MM.1S (cell line): ENCODE data around the gene CDX2.

Experiments used
- DNase-seq: peaks from one replicate; pipeline ENCODE4 v3.0.0-alpha.2; 2015
- H2AFZ ChIP-seq: fragments of 300-600 bp; sonication (generic); 2 replicates; pipeline ENCODE4 v1.6.0; 2016; ENCODE audit warnings: antibody characterized with exemption, low read length
- H3F3A ChIP-seq: fragments of 300-600 bp; sonication (generic); 2 replicates; pipeline ENCODE4 v1.6.1; 2016; ENCODE audit warnings: mild to moderate bottlenecking, antibody characterized with exemption, low read length, moderate library complexity, mixed read lengths; ENCODE audit not compliant: insufficient read depth
- H3K27ac ChIP-seq: fragments of 300-600 bp; sonication (generic); 2 replicates; pipeline ENCODE4 v1.5.1; 2016; ENCODE audit warnings: mild to moderate bottlenecking, low read length
- H3K27me3 ChIP-seq: fragments of 300-600 bp; sonication (generic); replicated peaks from 2 replicates; pipeline ENCODE4 v1.6.0; 2016; ENCODE audit warnings: low read length; ENCODE audit not compliant: insufficient read depth
- H3K36me3 ChIP-seq: fragments of 300-600 bp; sonication (generic); replicated peaks from 2 replicates; pipeline ENCODE4 v1.6.1; 2016; ENCODE audit warnings: mild to moderate bottlenecking, low read length, mixed read lengths; ENCODE audit not compliant: insufficient read depth
- H3K4me1 ChIP-seq: fragments of 300-600 bp; sonication (generic); 2 replicates; pipeline ENCODE4 v1.6.1; 2016; ENCODE audit warnings: low read length, mixed read lengths
- H3K4me2 ChIP-seq: fragments of 300-600 bp; sonication (generic); 2 replicates; pipeline ENCODE4 v1.6.0; 2016; ENCODE audit warnings: low read depth, low read length
- H3K4me3 ChIP-seq: fragments of 300-600 bp; sonication (generic); 2 replicates; pipeline ENCODE4 v1.5.1; 2016; ENCODE audit warnings: low read length, mixed read lengths
- H3K79me2 ChIP-seq: fragments of 300-600 bp; sonication (generic); 2 replicates; pipeline ENCODE4 v1.6.1; 2016; ENCODE audit warnings: mixed run types, low read length, mixed read lengths
- H3K9ac ChIP-seq: fragments of 300-600 bp; sonication (generic); 2 replicates; pipeline ENCODE4 v1.6.1; 2016; ENCODE audit warnings: low read length, mixed read lengths
- H3K9me2 ChIP-seq: fragments of 300-600 bp; sonication (generic); replicated peaks from 2 replicates; pipeline ENCODE4 v1.6.1; 2016; ENCODE audit warnings: mild to moderate bottlenecking, low read length, mixed read lengths; ENCODE audit not compliant: insufficient read depth
- H3K9me3 ChIP-seq: fragments of 300-600 bp; sonication (generic); replicated peaks from 2 replicates; pipeline ENCODE4 v1.6.1; 2016; ENCODE audit warnings: mild to moderate bottlenecking, low read length, mixed read lengths; ENCODE audit not compliant: insufficient read depth
- H4K20me1 ChIP-seq: fragments of 300-600 bp; sonication (generic); 2 replicates; pipeline ENCODE4 v1.6.1; 2016; ENCODE audit warnings: mild to moderate bottlenecking, low read length, moderate library complexity, mixed read lengths; ENCODE audit not compliant: insufficient read depth
- CTCF ChIP-seq: fragments of 300-600 bp; sonication (generic); IDR thresholded peaks from 2 replicates; pipeline ENCODE4 v1.5.1; 2016; ENCODE audit warnings: antibody characterized with exemption, low read length, mixed read lengths
- EZH2 ChIP-seq: fragments of 300-600 bp; sonication (generic); optimal IDR thresholded peaks from 2 replicates; pipeline ENCODE3; 2017; ENCODE audit warnings: low read depth, mild to moderate bottlenecking, antibody characterized with exemption, low read length, mixed read lengths
- EZH2phosphoT487 ChIP-seq: fragments of 300-600 bp; sonication (generic); IDR thresholded peaks from 2 replicates; pipeline ENCODE4 v1.6.1; 2018; ENCODE audit warnings: antibody characterized with exemption, low read length

Gene CDX2

GRCh38 chr13:27918041-27918917, 50.8 kb downstream of the CDX2 start:
- Histone ChIP-seq H3K4me3 (no peak overlapping the region), H2AFZ (no peak overlapping the region), H3K27ac (no peak overlapping the region), H3F3A (no peaks in the 10 kb centered on the region), H3K9ac (no peak overlapping the region), H3K4me2 (no peak overlapping the region), H4K20me1 (no peaks in the 10 kb centered on the region), H3K4me1 (no peaks in the 10 kb centered on the region), H3K9me2 (no peaks in the 10 kb centered on the region), H3K27me3 (peaks cover 25% of the 10 kb centered on the region), H3K9me3 (no peaks in the 10 kb centered on the region), H3K36me3 (no peaks in the 10 kb centered on the region), H3K79me2 (no peaks in the 10 kb centered on the region)
- no peak for TF ChIP-seq EZH2phosphoT487
- no peak for TF ChIP-seq EZH2
- no peak for TF ChIP-seq CTCF
- DNase-seq: no peak

DNA sequence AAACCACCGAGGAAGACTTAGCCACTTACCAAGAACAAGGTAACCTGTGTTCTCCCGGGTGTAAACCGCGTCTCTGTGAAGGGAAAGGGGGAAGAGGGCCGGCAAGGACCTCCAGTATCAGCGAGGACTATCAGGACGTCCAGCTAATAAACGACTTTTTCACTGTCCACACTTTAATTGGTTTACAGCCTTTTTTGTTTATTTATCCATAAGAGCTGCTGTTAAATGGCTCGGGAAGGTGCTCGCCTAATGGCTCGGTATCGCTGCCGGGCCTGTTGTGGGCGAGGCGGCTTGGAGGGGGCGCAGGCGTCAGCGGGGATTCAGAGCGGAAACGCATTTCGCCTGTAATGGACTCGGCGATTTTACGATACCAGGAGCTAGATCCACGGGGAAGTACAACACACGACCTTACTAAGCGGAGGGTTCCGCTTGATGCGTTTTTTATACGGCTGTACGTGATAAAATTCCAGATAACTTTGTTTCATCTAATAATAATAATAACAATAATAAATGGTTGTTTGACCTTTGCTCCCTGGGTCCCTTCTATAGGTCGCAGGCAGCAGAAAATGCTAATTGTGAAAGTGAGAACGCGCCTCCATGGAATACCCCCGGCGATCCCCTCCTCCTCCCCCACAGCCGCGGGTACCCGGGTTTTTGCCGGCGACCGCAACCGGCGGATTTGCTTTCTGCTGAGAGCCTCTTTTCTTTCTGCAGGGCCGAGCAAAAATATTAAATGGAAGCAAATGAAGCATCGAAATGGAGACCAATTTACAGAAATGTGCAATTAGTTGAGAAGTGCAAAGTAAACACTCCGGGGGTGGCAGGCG, 51.8 kb downstream of the CDX2 start:
- H3F3A ChIP-seq: no peaks in the 10 kb centered on the region
- H4K20me1 ChIP-seq: no peaks in the 10 kb centered on the region
- no peaks in the 10 kb centered on the region for H3K9me3 ChIP-seq
- H3K9ac ChIP-seq: no peak overlapping the region
- H3K4me3 ChIP-seq: no peak overlapping the region
- no peaks in the 10 kb centered on the region for H3K4me1 ChIP-seq
- no peaks in the 10 kb centered on the region for H3K79me2 ChIP-seq
- H3K4me2 ChIP-seq: no peak overlapping the region
- TF ChIP-seq EZH2phosphoT487 (no peak), CTCF (no peak), EZH2 (no peak)
- no peak overlapping the region for H3K27ac ChIP-seq
- H2AFZ ChIP-seq: no peak overlapping the region
- H3K9me2 ChIP-seq: no peaks in the 10 kb centered on the region
- no peaks in the 10 kb centered on the region for H3K36me3 ChIP-seq
- peaks cover 16% of the 10 kb centered on the region for H3K27me3 ChIP-seq
- no peak for DNase-seq

DNA sequence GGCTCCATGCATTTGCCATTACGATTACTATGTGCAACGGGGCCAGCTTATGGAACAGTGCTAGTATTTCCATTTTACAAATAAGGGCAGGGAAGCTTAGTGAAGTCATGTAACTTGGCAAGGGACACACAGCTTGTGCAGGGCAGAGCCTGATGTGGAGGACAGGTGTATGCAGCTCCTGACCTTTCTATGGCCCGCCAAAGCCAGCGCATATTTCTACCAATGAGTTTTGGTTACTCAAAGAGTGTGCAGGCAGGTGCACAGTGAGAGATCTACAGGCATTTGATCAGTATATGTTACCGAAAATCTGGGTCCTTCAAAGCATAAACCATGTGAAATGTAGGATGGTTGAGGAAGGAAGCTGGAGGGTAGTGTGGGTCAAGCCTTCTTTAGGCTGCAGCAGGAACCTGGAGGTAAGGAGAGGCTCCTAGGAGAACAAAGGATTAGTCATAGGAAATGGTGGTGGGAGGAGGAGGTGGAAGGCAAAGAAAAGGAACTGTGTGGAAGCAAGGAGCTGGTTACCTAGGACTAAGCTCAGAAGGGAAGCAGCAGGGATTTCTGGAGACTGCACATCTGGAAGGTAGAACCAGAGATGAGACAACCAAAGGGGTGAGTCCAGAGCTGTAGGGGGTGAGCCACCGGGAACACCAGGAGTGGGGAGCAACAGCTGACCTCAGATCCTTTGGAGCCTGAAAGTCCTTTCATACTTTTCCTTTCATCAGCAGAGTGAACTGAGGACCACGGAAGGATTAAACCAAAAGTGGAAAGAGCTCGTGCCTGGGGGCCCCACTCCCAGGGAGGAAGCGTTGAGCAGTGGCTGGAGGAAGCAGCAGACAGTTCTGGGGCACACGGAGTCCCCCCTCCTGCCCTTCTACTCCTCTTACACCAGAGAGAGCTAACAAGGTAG, 53.6 kb downstream of the CDX2 start:
- Histone ChIP-seq H3F3A (no peaks in the 10 kb centered on the region), H3K79me2 (no peaks in the 10 kb centered on the region), H3K4me1 (no peaks in the 10 kb centered on the region), H3K9me3 (no peaks in the 10 kb centered on the region), H3K27ac (no peak overlapping the region), H3K9ac (no peak overlapping the region), H4K20me1 (no peaks in the 10 kb centered on the region), H3K36me3 (no peaks in the 10 kb centered on the region), H3K4me3 (no peak overlapping the region), H3K27me3 (no peaks in the 10 kb centered on the region), H3K4me2 (no peak overlapping the region), H3K9me2 (no peaks in the 10 kb centered on the region), H2AFZ (no peak overlapping the region)
- no peak for DNase-seq
- TF ChIP-seq EZH2: no peak
- no peak for TF ChIP-seq EZH2phosphoT487
- no peak for TF ChIP-seq CTCF
